ENCODE measurements around the gene CASZ1.

- TF ChIP-seq CTCF (IDR thresholded peaks at IDR 0.05; ENCODE audit: borderline replicate concordance, extremely low read depth, low read length, poor library complexity, severe bottlenecking) (no peak), EZH2 (IDR thresholded peaks at IDR 0.05; ENCODE audit: borderline replicate concordance, low read depth, low read length, severe bottlenecking) (peak; percentile 5)
Observed at GRCh38 chr1:10791105-10791951, 5.1 kb downstream of the CASZ1 start.

Measured in DND-41 (cell line).